HG02981 (cell line): Measurements from ENCODE around the gene POLE2.
A peak's percentile ranks its signal among the peaks of the same experiment; 100 is the strongest.
"Not testable (repeated sequence)": the region's sequence is repeated elsewhere in the genome, so short reads cannot be mapped to it uniquely, and the experiment has no call there.

Source experiments
- ATAC-seq: cut with Tn5 transposase; IDR thresholded peaks from one replicate; pipeline ENCODE4 v1.9.1; 2021; ENCODE audit warnings: mild to moderate bottlenecking, moderate library complexity; ENCODE audit not compliant: unreplicated experiment

POLE2 gene

DNA sequence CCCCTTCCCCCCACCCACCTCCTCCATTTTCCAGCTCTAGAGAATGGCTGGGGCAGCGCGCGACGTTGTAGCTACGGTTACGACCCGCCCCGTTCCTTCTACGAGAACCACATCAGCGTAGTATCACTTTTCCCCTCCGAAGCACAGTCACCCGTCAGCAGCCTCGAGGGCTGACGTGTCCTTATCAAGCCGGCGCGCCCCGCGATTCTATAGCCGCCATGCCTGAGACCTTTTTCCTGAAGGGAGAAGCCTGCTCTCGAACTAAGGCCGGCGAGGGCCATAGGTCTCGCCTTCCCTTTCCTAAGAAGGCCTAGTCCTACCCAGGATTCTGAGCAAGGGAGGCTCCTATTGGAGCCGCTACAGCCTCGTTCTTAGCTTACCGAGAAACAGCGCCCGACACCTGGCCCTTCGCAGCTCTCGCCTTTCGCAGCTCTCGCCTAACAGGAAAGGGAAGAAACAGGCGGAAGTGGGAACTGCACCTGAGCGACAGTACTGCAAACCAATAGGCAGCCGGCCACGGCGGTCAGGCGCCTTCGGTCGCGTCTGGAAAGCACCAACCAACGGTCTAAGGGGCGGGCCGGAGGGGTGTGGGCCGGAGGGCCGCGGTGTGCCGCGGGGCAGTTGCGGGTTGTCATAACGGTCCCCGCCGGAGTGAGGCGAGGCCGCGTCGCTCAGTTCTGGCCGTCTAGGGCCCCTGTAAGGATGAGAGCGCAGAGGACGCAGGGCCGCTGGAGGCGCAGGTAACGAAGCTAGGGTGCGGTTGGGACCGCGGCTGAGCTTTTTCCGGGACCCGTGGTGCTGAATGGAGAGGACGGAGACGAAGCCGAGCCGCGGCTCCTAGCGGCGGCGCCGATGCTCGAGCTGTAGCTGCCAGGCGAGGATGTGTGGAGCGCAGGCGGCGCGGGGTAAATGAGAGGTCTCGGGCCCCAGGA is 67.6 kb downstream of the POLE2 start, which contains the start of the genes MGAT2 and RPL36AL:
Gene MGAT2 (plus strand): TSS at position 618 of the 932 bp plus-strand sequence. CDS start 470 bp downstream, outside the sequence.
Gene RPL36AL (minus strand): TSS at position 445 of the 932 bp plus-strand sequence. CDS start 1,522 bp downstream, outside the sequence.
- ATAC-seq = peak; percentile 93

DNA sequence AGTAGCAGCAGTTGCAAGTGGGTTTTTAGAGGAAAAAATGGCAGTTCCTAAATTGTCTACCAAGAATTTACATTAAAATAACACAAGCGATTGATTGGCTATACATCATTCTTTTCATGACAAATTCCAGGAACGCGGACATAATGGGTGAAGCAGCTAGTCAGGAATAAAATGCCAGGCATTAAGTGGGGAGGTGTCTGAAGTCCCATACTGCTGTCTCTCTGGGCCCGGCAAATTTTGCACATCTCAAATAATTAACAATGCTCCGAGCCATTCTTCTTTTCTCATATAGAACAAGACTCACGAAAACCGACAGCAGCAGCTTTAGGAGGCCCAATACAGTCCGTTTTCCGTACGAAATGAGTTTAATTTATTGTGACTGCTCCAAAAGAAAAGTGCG is 68.3 kb downstream of the POLE2 start:
- no peak for ATAC-seq

DNA sequence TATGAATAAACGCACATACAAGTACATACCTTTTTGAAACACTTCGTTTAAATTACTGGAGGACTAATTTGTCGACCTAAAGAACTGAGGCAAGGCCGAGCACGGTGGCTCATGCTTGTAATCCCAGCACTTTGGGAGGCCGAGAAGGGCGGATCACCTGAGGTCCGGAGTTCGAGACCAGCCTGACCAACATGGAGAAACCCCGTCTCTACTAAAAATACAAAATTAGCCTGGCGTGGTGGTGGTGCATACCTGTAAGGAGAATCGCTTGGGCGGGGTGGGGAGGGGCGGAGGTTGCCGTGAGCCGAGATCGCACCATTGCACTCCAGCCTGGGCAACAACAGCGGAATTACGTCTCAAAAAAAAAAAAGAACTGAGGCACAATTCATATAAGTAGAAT is 68.7 kb downstream of the POLE2 start:
- ATAC-seq = not testable (repeated sequence)

DNA sequence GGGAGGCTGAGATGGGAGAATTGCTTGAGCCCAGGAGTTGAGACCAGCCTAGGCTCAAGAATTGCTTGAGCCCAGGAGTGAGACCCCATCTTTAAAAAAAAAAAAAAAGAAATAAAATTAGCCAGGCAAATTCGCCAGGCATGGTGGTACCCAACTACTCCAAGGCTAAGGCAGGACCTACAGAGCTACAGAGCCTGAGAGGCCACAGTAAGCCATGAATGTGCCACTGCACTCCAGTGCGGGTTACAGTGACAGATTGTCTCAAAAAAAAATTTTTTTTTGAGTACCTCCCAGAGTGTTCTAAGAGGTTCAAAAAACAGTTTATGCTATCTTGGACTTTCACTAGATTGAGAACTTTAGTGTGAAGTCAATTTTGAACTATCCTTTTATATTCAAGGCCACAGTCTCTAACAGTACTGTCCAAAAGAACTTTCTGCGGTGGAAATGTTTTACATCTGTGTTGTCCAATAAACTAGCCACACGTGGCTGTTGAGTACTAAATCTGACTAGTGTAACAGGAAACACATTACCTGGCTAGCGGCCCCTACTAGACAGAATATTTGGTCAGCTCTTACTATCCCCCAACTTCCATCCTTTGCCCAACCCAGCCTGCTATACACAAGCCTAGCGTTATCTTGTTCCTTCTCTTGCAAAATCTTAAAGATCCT is 70.0 kb downstream of the POLE2 start:
- ATAC-seq = no peak

DNA sequence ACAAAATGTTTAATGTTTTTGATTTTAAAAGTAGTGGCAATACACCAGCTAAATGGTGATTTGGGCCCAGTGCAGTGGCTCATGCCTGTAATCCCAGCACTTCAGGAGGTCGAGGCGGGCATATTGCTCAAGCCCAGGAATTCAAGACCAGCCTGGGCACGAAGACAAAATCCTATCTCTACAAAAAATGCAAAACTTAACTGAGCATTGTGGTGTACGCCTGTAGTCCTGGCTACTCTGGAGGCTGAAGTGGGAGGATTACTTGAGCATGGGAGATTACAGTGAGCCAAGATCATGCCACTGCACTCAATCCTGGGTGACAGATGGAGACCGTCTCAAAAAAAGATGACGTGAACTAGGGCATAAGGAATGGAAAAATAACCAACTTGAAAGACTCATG is 72.2 kb downstream of the POLE2 start:
- no peak for ATAC-seq

DNA sequence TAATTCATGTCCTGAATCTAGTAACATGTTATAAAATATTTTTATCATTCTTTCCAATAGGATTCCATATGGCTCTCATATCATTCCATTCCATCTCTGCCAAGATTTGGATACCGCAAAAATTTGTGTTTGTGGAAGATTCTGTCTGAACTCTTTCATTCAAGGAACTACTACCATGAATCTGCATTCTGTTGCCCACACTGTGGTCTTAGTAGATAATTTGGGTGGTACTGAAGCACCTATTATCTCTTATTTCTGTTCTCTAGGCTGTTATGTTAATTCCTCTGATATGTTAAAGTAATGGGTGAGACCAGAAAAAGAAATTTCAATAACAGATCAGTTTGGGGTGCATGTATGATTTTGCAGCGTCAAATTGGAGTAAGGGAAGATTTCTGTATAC is 73.8 kb downstream of the POLE2 start:
- ATAC-seq = no peak

DNA sequence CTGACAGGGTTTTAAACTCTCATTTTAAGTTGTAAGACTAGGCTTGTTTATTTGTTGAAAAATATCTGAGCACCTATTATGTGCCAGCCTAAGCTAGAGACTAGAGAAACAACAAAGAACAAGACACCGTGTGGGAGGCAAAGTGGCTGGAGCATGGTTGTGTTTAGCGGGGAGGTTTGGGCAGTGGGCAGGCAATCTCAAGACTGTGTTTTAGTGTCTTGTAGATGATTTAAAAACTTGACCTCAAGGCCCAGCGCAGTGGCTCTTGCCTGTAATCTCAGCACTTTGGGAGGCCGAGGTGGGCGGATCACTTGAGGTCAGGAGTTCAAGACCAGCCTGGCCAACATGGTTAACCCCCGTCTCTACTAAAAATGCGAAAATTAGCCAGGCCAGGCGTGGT is 75.3 kb downstream of the POLE2 start:
- ATAC-seq = no peak

DNA sequence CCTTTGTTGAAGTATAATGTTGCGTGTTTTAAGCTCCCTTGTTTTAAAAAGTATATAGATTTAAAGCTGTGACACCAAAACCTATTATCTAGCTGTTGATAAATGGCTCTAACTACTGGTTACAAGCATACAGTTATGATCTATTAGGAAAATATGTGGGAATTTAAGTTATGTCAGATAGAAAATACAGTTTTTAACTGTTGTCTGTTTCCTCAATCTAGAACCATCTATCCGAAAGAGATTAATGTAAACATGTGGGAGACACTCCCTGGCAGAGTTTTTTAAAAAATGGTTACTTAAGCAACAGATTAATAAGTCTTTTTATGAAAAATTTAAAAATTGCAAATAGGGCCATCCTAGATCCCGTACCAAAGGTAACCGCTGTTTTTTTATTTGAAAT is 75.8 kb downstream of the POLE2 start:
- no peak for ATAC-seq

DNA sequence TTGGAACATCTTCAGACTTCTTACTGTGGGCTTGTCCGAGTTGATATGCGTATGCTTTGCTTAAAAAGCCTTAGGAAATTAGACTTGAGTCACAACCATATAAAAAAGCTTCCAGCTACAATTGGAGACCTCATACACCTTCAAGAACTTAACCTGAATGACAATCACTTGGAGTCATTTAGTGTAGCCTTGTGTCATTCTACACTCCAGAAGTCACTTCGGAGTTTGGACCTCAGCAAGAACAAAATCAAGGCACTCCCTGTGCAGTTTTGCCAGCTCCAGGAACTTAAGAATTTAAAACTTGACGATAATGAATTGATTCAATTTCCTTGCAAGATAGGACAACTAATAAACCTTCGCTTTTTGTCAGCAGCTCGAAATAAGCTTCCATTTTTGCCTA is 80.4 kb downstream of the POLE2 start:
- ATAC-seq = no peak

DNA sequence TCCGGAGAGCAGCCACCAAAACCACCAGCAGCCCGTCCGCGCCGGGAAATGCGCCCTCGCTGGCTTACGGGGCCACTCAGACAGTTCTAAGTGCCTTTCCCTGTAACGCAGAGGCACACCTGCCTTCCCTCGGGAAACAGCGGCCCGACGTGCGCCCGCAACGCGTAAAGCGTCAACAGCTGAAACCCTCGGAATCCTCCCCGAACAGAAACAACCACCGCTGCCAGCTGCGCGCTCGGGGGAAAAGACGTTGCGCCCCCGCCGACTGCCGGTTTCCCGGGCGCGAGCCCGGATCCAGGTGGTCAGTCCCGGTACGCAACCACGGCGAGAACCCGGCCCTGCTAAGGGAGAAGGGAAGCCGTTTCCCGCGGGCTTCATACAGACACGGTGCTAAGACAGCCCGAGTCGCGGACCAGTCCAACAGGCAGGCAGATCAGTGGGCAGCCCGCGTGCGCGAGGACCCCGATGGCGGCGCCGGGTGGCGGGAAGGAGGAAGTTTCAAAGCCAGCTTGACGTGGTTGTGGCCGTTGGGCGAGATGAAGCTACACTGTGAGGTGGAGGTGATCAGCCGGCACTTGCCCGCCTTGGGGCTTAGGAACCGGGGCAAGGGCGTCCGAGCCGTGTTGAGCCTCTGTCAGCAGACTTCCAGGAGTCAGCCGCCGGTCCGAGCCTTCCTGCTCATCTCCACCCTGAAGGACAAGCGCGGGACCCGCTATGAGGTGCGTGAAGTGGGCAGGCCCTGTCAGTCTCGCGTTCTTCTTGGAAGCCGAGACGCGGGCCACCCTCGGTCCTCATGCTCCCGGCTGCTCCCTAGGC is 89.3 kb downstream of the POLE2 start, which contains the start of gene LRR1:
Gene LRR1 (plus strand): TSS at position 456 of the 816 bp plus-strand sequence. CDS start 81 bp downstream, at position 537.
- ATAC-seq = peak; percentile 49

DNA sequence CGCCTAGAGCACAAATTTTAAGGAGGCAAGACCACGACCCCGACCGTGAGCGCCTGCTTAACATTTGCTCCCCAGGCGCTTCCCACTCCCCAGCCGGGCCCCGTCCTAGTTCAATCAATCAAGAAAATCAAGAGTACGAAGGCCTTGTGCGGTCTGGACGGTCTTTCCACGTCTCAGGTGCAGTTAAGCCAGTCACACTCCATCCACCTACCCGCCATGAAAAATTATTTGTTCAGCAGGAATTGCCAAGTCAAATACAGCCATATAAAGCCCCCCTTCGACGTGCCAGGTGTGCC is 89.9 kb downstream of the POLE2 start:
- no peak for ATAC-seq

DNA sequence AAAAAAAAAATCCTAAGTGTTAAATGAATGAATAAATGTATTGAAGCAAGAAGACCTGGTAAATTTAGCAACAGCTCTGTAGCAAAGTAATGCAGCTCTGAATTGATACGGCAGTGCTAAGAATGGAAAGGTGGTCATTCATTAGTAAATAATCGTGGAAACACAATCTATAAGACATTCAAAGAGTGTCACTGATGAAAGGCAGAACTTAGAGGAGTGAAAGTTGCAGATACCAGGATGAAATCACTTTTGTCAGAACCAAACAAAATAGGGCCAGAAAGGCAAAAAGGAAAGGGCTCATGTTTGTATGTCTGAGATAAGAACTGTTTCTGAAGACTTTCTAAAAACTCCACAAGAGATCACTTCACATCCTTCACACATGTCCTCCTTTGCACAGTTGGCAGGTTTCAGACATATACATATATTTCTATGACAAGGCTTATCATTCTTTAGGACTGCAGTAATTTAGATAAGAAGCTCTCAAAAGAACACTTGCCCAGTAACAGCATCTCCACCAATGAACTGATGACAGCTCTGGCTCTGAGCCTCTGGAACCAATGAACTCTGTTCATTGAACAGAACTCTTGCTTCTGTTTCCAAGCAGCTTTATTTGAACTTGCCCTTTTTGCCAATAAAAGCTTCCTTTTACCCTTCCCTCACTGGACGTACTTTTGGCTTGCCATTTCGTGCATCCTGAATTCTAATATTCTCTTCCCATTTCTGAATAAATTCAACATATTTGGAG is 93.5 kb downstream of the POLE2 start:
- ATAC-seq = no peak
